GM18526 (cell line): ENCODE measurements around the gene RIPOR3.

Source experiments
- POLR2A ChIP-seq: IDR thresholded peaks from 3 replicates; pipeline ENCODE4 v1.6.1; 2011; ENCODE audit not compliant: insufficient read length; ENCODE audit errors: extremely low read depth

Gene RIPOR3

GRCh38 chr20:50727792-50728485 lies 36.6 kb upstream of the RIPOR3 start:
- TF ChIP-seq POLR2A: no peak

DNA sequence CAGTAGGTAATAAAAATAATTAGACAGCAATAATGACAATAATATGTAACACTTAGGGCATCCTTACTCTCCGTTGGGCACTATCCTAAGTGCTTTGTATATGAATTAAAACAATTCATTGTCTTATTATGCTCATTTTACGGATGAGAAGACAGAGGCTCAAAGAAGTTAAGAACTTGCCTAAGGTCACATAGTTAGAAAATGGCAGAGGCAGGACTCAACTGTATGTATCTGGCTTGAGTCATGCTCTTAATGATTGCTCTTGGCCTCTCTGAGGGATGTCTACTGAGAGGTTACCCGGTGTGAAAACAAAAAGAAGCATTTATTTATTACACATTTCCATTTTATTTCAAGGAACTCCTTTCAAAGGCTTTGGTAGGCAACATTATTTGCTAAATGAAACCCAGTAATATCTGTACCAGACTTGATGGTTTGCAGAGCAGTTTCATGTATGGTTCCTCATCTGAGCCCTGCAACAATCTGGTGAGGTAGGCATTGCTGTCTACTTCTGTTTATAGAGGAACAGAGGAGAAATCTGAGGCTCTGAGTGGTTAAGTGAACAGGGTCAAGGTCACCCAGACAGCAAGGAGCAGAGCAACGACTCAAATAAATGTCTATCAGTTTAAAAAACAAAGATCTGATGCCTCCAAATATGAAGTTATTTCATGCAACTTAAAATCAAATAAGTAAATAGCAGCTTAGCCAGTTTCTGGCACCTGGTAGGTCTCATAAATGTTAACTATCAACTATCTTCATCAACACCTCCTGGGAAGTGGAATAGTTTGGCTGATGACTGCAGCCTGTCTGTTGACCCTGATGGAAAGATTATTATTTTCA lies 35.8 kb upstream of the RIPOR3 start:
- TF ChIP-seq POLR2A: no peak

DNA sequence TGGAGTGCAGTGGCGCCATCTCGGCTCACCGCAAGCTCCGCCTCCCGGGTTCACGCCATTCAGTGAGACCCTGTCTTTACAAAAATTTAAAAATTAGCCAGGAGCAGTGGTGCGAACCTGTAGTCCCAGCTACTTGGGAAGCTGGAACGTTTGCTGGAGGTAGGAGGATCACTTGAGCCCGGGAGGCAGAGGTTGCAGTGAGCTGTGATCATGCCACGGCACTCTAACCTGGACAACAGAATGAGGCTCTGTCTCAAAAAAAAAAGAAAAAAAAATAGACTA lies 34.3 kb upstream of the RIPOR3 start:
- no peak for TF ChIP-seq POLR2A

DNA sequence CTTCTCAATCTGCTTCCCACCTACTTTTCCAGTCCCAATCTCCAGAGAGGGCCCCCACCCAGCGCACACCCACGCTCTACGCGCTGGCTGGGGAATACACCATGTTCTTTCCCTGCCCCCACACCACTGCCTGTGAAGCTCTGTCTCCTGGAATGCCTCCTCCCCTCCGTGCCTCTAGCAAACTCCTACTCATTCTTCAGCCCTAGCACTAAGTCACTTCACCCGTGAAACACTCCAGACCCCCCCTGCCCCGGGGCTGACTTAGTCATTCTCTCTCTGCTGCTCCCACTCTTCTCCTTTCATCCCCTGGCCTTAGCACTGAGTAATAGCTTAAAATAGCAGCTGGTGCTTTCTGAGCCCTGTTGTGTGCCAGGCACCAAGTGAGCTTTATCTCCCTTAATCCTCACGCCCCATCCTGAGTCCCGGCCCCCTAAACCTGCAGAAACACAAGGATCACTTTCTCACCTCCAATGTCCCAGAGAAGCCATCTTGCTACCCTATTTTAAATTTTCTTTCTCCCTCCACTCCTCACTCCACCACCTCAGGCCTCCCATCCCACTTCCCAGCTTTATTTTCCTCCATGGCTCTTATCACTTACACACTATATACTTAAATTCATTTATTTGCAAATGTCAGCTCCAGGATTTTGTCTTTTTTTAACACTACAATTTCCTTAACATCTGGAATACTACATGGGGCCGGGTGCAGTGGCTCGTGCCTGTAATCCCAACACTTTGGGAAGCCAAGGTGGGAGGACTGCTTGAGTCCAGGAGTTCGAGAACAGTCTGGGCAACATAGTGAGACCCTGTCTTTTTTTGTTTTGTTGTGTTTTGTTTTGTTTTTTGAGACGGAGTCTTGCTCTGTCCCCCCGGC lies 33.7 kb upstream of the RIPOR3 start:
- no peak for TF ChIP-seq POLR2A

DNA sequence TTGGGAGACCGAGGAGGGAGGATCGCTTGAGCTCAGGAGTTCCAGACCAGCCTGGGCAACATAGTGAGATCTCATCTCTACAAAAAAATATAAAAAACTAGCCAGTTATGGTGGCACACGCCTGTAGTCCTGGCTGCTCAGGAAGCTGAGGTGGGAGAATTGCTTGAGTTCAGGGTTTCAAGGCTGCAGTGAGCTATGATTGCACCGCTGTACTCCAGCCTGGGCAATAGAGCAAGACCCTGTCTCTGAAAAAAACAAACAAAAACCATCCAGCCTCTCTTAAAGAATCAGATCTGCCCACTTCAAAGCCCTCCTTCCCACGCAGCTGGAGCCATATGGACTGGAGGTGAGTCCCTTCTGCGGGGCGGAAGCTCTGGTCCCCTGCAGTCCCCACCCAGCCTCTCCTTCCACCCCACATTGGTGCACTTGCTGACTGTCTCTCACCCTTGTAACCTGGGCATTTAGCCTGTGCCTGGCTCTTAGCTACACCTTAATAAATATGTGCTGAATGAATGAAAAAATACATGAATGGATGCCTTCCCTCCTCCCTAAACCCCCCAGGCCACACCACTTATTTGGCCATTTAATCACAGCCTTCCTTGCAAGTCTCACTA lies 32.9 kb upstream of the RIPOR3 start:
- no peak for TF ChIP-seq POLR2A

GRCh38 chr20:50723672-50724071 lies 32.3 kb upstream of the RIPOR3 start:
- no peak for TF ChIP-seq POLR2A

DNA sequence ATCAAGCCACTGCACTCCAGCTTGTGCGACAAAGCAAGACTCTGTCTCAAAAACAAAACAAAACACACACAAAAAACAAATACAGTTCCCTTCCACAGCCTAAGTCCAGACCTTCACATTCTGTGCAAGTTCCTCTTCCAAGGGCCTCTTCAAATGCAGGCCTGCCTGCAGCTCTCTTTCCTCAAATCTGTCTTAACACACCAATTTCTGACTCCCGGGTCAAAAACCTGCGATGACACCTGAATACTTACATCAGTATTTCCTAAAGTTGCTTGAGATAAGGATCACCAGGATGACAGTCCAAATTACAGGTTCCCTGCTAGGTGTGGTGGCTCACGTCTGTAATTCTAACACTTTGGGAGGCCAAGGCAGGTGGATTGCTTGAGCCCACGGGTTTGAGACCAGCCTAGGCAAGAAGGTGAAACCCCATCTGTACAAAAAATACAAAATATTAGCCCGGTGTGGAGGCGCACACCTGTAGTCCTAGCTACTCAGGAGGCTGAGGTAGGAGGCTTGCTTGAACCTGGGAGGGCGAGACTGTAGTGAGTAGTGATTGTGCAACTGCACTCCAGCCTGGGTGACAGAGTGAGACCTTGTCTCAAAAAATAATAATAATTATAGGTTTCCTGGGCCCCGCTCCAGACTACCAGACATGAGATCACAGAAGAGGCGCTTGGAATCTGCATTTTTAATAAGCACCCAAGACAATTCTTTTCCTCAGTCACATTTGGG lies 31.2 kb upstream of the RIPOR3 start:
- TF ChIP-seq POLR2A: no peak

GRCh38 chr20:50721881-50722281 lies 30.5 kb upstream of the RIPOR3 start:
- TF ChIP-seq POLR2A: no peak

DNA sequence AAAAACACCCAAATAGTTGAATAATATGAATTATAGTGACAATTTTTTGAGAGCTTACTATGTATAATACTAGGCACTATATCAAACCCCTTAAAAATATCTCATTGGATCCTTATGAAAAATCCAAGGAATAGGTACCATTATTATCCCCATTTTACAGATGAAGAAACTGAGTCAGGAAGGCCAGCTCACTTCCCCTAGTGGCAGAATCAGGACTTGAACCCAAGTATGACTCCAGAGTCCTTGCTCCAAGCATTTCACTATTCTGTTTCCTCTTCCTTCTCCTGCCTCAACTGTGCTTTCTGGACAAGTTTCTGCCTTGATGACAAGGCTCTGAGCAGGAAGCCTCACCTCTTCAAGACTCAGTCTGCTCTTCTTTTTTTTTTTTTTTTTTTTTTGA lies 29.2 kb upstream of the RIPOR3 start:
- no peak for TF ChIP-seq POLR2A

DNA sequence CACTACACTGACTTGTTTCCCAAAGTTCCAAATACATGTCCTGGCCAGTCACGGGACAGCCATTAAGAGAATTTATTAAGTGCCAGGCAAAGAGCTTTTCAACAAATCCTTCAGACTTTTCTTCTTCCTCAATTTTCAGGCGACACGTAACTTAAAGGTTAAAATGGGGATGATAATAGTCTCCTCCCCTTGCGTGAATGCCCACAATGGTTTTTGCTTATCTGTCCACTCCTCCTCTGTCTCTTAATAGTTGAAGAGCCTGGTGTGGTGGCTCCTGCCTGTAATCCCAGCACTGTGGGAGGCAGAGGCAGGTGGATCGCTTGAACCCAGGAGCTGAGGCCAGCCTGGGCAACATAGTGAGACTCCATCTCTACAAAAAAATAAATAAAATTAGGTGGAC lies 28.7 kb upstream of the RIPOR3 start:
- no peak for TF ChIP-seq POLR2A

GRCh38 chr20:50719328-50719727 lies 28.0 kb upstream of the RIPOR3 start:
- no peak for TF ChIP-seq POLR2A

GRCh38 chr20:50717974-50718761 lies 26.8 kb upstream of the RIPOR3 start:
- TF ChIP-seq POLR2A: no peak

DNA sequence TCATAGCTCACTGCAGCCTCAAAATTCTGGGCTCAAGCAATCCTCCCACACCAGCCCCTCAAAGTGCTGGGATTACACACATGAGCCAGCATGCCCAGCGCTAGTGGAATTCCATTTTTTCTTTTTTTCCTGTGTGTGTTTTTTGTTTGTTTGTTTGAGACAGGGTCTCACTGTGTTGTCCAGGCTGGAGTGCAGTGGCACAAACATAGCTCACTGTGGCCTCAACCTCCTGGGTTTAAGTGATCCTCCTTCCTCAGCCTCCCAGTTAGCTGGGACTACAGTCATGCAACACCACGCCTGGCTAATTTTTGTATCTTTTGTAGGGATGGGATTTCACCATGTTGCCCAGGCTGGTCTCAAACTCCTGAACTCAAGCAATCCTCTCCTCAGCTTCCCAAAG lies 26.0 kb upstream of the RIPOR3 start:
- TF ChIP-seq POLR2A: no peak

- TF ChIP-seq POLR2A: no peak
These were observed 25.2 kb upstream of the RIPOR3 start for GRCh38 chr20:50716518-50716917.
